GM21576 (cell line): ENCODE measurements around the gene LARGE1.

Experiments used
- ATAC-seq: cut with Tn5 transposase; IDR thresholded peaks from one replicate; pipeline ENCODE4 v1.9.1; 2021; ENCODE audit warnings: mild to moderate bottlenecking, moderate library complexity; ENCODE audit not compliant: unreplicated experiment

Gene LARGE1

GRCh38 chr22:33914131-33914530, 6.1 kb downstream of the LARGE1 start:
- no peak for ATAC-seq

GRCh38 chr22:33913188-33913587, 7.1 kb downstream of the LARGE1 start:
- no peak for ATAC-seq

GRCh38 chr22:33909911-33910310, 10.4 kb downstream of the LARGE1 start:
- ATAC-seq, result no peak

- ATAC-seq, result no peak
Measured at GRCh38 chr22:33909075-33909458, 11.2 kb downstream of the LARGE1 start.

- no peak for ATAC-seq
Measured at GRCh38 chr22:33908171-33909074, 11.9 kb downstream of the LARGE1 start.

GRCh38 chr22:33906954-33907353, 13.3 kb downstream of the LARGE1 start:
- no peak for ATAC-seq

- no peak for ATAC-seq
Measured at GRCh38 chr22:33906475-33906874, 13.8 kb downstream of the LARGE1 start.

- no peak for ATAC-seq
Measured at GRCh38 chr22:33903012-33903411, 17.3 kb downstream of the LARGE1 start.

GRCh38 chr22:33902073-33902472, 18.2 kb downstream of the LARGE1 start:
- no peak for ATAC-seq

GRCh38 chr22:33898121-33898520, 22.2 kb downstream of the LARGE1 start:
- no peak for ATAC-seq

GRCh38 chr22:33897448-33897835, 22.8 kb downstream of the LARGE1 start:
- ATAC-seq, result no peak

GRCh38 chr22:33896575-33897447, 23.5 kb downstream of the LARGE1 start:
- ATAC-seq, result no peak

- no peak for ATAC-seq
Measured at GRCh38 chr22:33896154-33896553, 24.1 kb downstream of the LARGE1 start.

- ATAC-seq, result no peak
Measured at GRCh38 chr22:33895444-33895843, 24.8 kb downstream of the LARGE1 start.

GRCh38 chr22:33894515-33894914, 25.8 kb downstream of the LARGE1 start:
- no peak for ATAC-seq

- ATAC-seq, result no peak
Measured at GRCh38 chr22:33894036-33894435, 26.2 kb downstream of the LARGE1 start.

- no peak for ATAC-seq
Measured at GRCh38 chr22:33893512-33893911, 26.8 kb downstream of the LARGE1 start.

GRCh38 chr22:33891992-33892391, 28.3 kb downstream of the LARGE1 start:
- no peak for ATAC-seq

- no peak for ATAC-seq
Measured at GRCh38 chr22:33891455-33891854, 28.8 kb downstream of the LARGE1 start.

GRCh38 chr22:33889748-33890147, 30.5 kb downstream of the LARGE1 start:
- no peak for ATAC-seq

GRCh38 chr22:33888821-33889220, 31.5 kb downstream of the LARGE1 start:
- no peak for ATAC-seq

GRCh38 chr22:33887173-33887572, 33.1 kb downstream of the LARGE1 start:
- ATAC-seq, result no peak
